ENCODE results near the gene PHLDB1.
A peak's percentile ranks its signal among the peaks of the same experiment; 100 is the strongest.
"Not testable (repeated sequence)": the region's sequence is repeated elsewhere in the genome, so short reads cannot be mapped to it uniquely, and the experiment has no call there.

The PHLDB1 gene

DNA sequence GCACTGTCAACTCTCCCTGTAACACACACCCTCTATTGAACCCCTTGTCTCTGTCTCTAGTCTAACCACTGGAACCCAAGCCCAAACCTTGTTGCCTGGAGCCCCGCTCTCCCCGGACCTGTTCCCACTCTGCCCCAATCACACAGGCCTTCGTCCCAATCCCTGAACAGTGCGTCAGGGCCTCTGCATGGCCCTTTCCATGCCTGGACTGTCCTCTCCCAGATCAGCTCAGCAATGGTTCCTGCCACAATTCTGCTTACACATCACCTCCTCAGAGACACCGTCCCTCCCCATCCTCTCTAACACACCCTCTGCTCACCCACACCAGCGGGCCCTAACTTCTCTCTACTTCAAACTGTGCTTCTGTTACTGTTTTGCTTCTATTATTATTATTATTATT is 70.6 kb downstream of the PHLDB1 start:
- H3K27ac ChIP-seq: no peak overlapping the region
- TF ChIP-seq CTCF (IDR thresholded peaks at IDR 0.05) (no peak), ZFX (IDR thresholded peaks at IDR 0.05; ENCODE audit: borderline replicate concordance) (no peak)

- peak overlapping the region; percentile 76 for H3K27ac ChIP-seq
Observed at GRCh38 chr11:118678908-118679307, 71.5 kb downstream of the PHLDB1 start.

- H3K27ac ChIP-seq: peak within 1 kb of the TSS; percentile 76
Observed at GRCh38 chr11:118679483-118679882, 72.1 kb downstream of the PHLDB1 start, which contains the start of gene TREH. TREH (minus strand) TSS chr11:118679650; CDS start chr11:118679627, 23 bp downstream.

DNA sequence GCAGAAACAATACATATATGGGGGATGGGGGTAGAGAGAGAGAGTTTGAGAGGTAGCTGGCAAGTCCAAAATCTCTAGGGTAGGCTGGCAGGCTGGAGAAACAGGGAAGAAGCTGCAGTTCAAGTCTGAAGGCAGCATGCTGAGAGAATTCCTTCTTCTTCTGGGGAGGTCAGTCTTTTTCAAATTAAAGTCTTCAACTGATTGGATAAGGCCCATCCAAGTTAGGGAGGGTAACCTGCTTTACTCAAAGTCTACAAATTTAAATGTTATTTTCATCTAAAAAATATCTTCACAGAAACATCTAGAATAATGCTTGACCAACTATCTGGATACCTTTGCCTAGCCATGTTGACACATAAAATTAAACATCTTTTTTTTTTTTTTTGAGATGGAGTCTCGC is 75.0 kb downstream of the PHLDB1 start:
- TF ChIP-seq CTCF (IDR thresholded peaks at IDR 0.05) (no peak), ZFX (IDR thresholded peaks at IDR 0.05; ENCODE audit: borderline replicate concordance) (no peak)
- no peak overlapping the region for H3K27ac ChIP-seq

More at GRCh38 chr11:118679483-118679882, 72.1 kb downstream of the PHLDB1 start, which contains the start of gene TREH:
- TF ChIP-seq ZFX (IDR thresholded peaks at IDR 0.05; ENCODE audit: borderline replicate concordance): no peak
- TF ChIP-seq CTCF (IDR thresholded peaks at IDR 0.05): no peak

- not testable (repeated sequence) for H3K27ac ChIP-seq
Observed at GRCh38 chr11:118682939-118683338, 75.5 kb downstream of the PHLDB1 start.

DNA sequence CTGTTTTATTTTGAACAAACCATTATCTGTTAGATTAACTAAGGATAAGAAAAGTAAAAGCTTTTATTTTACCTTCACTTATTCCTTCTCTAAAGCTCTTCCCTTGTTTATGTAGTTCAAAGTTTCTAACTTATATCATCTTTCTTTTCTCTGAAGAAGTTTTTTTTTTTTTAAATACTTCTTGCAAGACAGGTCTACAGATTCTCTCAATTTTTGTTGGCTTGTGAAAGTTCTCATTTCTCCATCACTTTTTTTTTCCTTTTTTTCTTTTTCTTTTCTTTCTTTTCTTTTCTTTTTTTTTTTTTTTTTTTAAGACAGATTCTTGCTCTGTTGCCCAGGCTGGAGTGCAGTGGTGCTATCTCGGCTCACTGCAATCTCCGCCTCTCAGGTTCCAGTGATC is 76.8 kb downstream of the PHLDB1 start:
- TF ChIP-seq CTCF (IDR thresholded peaks at IDR 0.05) (no peak), ZFX (IDR thresholded peaks at IDR 0.05; ENCODE audit: borderline replicate concordance) (no peak)
- no peak overlapping the region for H3K27ac ChIP-seq

- TF ChIP-seq ZFX (IDR thresholded peaks at IDR 0.05; ENCODE audit: borderline replicate concordance) (no peak), CTCF (IDR thresholded peaks at IDR 0.05) (no peak)
- H3K27ac ChIP-seq: peak overlapping the region; percentile 46
Observed at GRCh38 chr11:118687906-118688305, 80.5 kb downstream of the PHLDB1 start.

DNA sequence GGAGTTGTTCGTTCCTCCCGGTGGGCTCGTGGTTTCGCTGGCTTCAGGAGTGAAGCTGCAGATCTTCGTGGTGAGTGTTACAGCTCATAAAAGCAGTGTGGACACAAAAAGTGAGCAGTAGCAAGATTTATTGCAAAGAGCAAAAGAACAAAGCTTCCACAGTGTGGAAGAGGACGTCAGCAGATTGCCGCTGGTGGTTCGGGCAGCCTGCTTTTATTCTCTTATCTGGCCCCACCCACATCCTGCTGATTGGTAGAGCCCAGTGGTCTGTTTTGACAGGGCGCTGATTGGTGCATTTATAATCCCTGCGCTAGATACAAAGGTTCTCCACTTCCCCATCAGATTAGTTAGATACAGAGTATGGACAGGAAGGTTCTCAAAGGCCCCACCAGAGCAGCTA is 80.9 kb downstream of the PHLDB1 start:
- peak overlapping the region; percentile 46 for H3K27ac ChIP-seq

DNA sequence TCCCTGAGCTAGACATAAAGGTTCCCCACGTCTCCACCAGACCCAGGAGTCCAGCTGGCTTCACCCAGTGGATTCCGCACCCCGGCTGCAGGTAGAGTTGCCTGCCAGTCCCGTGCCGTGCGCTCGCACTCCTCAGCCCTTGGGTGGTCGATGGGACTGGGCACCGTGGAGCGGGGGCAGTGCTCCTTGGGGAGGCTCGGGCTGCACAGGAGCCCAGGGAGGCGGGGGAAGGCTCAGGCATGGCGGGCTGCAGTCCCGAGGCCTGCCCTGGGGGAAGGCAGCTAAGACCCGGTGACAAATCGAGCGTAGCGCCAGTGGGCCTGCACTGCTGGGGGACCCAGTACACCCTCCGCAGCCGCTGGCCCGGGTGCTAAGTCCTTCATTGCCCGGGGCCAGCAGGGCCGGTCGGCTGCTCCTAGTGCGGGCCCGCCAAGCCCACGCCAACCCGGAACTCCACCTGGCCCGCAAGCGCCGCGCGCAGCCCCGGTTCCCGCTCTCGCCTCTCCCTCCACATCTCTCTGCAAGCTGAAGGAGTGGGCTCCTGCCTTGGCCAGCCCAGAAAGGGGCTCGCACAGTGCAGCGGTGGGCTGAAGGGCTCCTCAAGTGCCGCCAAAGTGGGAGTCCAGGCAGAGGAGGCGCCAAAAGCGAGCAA is 81.6 kb downstream of the PHLDB1 start:
- H3K27ac ChIP-seq: peak overlapping the region; percentile 80

More for the DNA sequence above, 81.6 kb downstream of the PHLDB1 start:
- TF ChIP-seq ZFX (IDR thresholded peaks at IDR 0.05; ENCODE audit: borderline replicate concordance): no peak
- no peak for TF ChIP-seq CTCF (IDR thresholded peaks at IDR 0.05)

All from 22Rv1 (cell line).